Measurements from ENCODE around the gene FBXL17. TPM values are rescaled to one million over a fixed set of nuclear protein-coding genes. Genes with fewer than 3 reads are reported as not detected.

Gene FBXL17
- polyA plus RNA-seq, 3 donors from 2014 or later, result 2.8 to 8.5 (median 5.6) TPM

- Mint-ChIP-seq H3K27me3 (ENCODE audit: low read depth in 3 of 3) (no peaks in the 10 kb centered on the region), H3K4me3 (no peak overlapping the region), H3K36me3 (peaks cover 6 to 20% (median 8%) of the 10 kb centered on the region in 3 donors), H3K4me1 (no peaks in the 10 kb centered on the region), H3K9me3 (no peaks in the 10 kb centered on the region), H3K27ac (peak overlapping the region in 1 of 6 donors; percentile 11)
- DNase-seq, result no peak
Observed at GRCh38 chr5:108101821-108102220, 280.1 kb downstream of the FBXL17 start.

GRCh38 chr5:108101130-108101529 lies 280.8 kb downstream of the FBXL17 start:
- H3K27me3 Mint-ChIP-seq (ENCODE audit: low read depth in 3 of 3), result peaks cover 0 to 1% (median 1%) of the 10 kb centered on the region in 3 donors
- H3K9me3 Mint-ChIP-seq, result no peaks in the 10 kb centered on the region
- no peak for DNase-seq
- H3K4me1 Mint-ChIP-seq, result no peaks in the 10 kb centered on the region
- H3K27ac Mint-ChIP-seq, result no peak overlapping the region
- H3K4me3 Mint-ChIP-seq, result no peak overlapping the region
- H3K36me3 Mint-ChIP-seq, result peaks cover 6 to 20% (median 8%) of the 10 kb centered on the region in 3 donors

GRCh38 chr5:108094800-108095199 lies 287.1 kb downstream of the FBXL17 start:
- peaks cover 0 to 3% (median 1%) of the 10 kb centered on the region in 3 donors for H3K27me3 Mint-ChIP-seq (ENCODE audit: low read depth in 3 of 3)
- no peak for DNase-seq
- H3K9me3 Mint-ChIP-seq, result no peaks in the 10 kb centered on the region
- peaks cover 0 to 4% (median 0%) of the 10 kb centered on the region in 3 donors for H3K36me3 Mint-ChIP-seq
- peaks cover 0 to 4% of the 10 kb centered on the region in 2 donors for H3K4me1 Mint-ChIP-seq
- no peak overlapping the region for H3K27ac Mint-ChIP-seq
- H3K4me3 Mint-ChIP-seq, result no peak overlapping the region

DNA sequence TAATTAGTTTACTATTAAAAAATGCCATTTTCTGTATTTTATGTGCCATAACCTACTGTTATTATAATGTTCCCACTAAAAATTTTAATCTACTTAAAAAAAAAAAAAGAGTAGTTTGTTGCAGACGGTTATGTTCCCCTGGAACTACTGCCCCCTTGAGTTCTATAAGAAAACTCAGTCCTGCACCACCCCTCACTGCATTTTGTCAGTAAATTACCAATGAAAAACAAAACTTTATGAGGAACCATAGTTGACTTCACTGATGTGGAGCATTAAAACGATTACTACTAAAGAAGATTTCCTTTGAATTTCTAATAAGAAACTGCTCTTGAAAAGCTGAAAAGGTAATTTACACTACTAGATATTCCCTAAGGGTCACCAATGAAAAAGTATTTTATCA lies 288.7 kb downstream of the FBXL17 start:
- H3K4me1 Mint-ChIP-seq, result peaks cover 0 to 4% of the 10 kb centered on the region in 2 donors
- H3K36me3 Mint-ChIP-seq, result peaks cover 0 to 11% (median 0%) of the 10 kb centered on the region in 3 donors
- H3K27me3 Mint-ChIP-seq (ENCODE audit: low read depth in 3 of 3), result peaks cover 0 to 3% (median 2%) of the 10 kb centered on the region in 3 donors
- H3K9me3 Mint-ChIP-seq, result no peaks in the 10 kb centered on the region
- peak in 2 of 3 donors; percentile 3 to 4 for DNase-seq
- no peak overlapping the region for H3K4me3 Mint-ChIP-seq
- no peak overlapping the region for H3K27ac Mint-ChIP-seq

GRCh38 chr5:108090946-108091345 lies 291.0 kb downstream of the FBXL17 start:
- peaks cover 8 to 11% of the 10 kb centered on the region in 2 donors for H3K4me1 Mint-ChIP-seq
- no peak for DNase-seq
- peaks cover 0 to 4% (median 1%) of the 10 kb centered on the region in 3 donors for H3K27me3 Mint-ChIP-seq (ENCODE audit: low read depth in 3 of 3)
- H3K27ac Mint-ChIP-seq, result peak overlapping the region in 1 of 6 donors; percentile 51
- peak overlapping the region in 1 of 5 donors; percentile 52 for H3K4me3 Mint-ChIP-seq
- no peaks in the 10 kb centered on the region for H3K9me3 Mint-ChIP-seq
- H3K36me3 Mint-ChIP-seq, result peaks cover 0 to 15% (median 5%) of the 10 kb centered on the region in 3 donors

DNA sequence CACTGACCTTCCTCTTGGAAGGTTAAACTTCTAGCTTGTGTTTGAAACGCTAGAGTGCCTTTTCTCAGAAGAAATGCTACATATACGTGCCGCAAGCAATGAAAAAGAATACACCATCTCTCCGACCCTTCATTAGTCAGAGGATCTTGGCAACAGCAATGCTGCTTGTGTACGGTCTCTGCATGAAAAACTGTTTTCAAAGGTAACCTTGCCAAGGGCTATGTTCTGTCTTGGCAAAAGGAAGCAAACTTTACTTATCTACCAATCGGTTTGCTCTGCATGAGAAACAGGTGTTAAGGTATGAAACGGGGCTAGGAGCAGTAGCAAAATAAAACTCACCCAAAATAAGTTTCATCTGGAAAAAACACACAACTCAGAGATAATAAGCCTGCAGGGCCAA lies 297.8 kb downstream of the FBXL17 start:
- no peak for DNase-seq
- Mint-ChIP-seq H3K27me3 (ENCODE audit: low read depth in 3 of 3) (peaks cover 0 to 6% (median 0%) of the 10 kb centered on the region in 3 donors), H3K4me1 (peaks cover 3 to 11% of the 10 kb centered on the region in 2 donors), H3K4me3 (no peak overlapping the region), H3K27ac (no peak overlapping the region), H3K36me3 (peaks cover 0 to 14% (median 5%) of the 10 kb centered on the region in 3 donors), H3K9me3 (no peaks in the 10 kb centered on the region)

- no peak overlapping the region for H3K4me3 Mint-ChIP-seq
- no peak overlapping the region for H3K27ac Mint-ChIP-seq
- peaks cover 0 to 6% (median 0%) of the 10 kb centered on the region in 3 donors for H3K27me3 Mint-ChIP-seq (ENCODE audit: low read depth in 3 of 3)
- H3K9me3 Mint-ChIP-seq, result no peaks in the 10 kb centered on the region
- H3K36me3 Mint-ChIP-seq, result peaks cover 0 to 10% (median 5%) of the 10 kb centered on the region in 3 donors
- H3K4me1 Mint-ChIP-seq, result peaks cover 3 to 11% of the 10 kb centered on the region in 2 donors
- no peak for DNase-seq
Observed at GRCh38 chr5:108083232-108083631, 298.7 kb downstream of the FBXL17 start.

GRCh38 chr5:108081707-108082106 lies 300.2 kb downstream of the FBXL17 start:
- no peak overlapping the region for H3K27ac Mint-ChIP-seq
- no peaks in the 10 kb centered on the region for H3K4me1 Mint-ChIP-seq
- peaks cover 0 to 4% (median 0%) of the 10 kb centered on the region in 3 donors for H3K36me3 Mint-ChIP-seq
- no peak overlapping the region for H3K4me3 Mint-ChIP-seq
- no peaks in the 10 kb centered on the region for H3K9me3 Mint-ChIP-seq
- DNase-seq, result no peak
- H3K27me3 Mint-ChIP-seq (ENCODE audit: low read depth in 3 of 3), result peaks cover 0 to 4% (median 0%) of the 10 kb centered on the region in 3 donors

GRCh38 chr5:108079753-108080152 lies 302.1 kb downstream of the FBXL17 start:
- H3K4me1 Mint-ChIP-seq, result no peaks in the 10 kb centered on the region
- peaks cover 0 to 4% (median 0%) of the 10 kb centered on the region in 3 donors for H3K27me3 Mint-ChIP-seq (ENCODE audit: low read depth in 3 of 3)
- H3K36me3 Mint-ChIP-seq, result peaks cover 0 to 3% (median 0%) of the 10 kb centered on the region in 3 donors
- DNase-seq, result no peak
- no peak overlapping the region for H3K27ac Mint-ChIP-seq
- no peak overlapping the region for H3K4me3 Mint-ChIP-seq
- H3K9me3 Mint-ChIP-seq, result no peaks in the 10 kb centered on the region

DNA sequence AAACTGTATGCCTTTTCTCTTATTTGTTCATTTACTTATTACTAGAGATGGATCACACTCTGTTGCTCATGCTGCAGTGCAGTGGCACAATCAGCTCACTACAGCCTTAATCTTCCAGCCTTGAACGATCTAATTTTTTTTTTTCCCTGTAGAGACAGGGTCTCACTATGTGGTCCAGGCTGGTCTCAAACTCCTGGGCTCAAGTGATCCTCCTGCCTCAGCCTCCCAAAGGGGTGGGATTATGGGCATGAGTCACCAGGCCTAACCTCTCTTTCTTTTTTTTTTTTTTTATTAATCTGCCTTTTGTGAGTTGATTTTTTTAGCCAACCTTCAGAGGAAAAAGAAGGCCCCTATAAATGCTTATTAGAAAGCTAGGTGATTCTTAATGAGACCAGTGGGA lies 303.0 kb downstream of the FBXL17 start:
- no peak overlapping the region for H3K27ac Mint-ChIP-seq
- peaks cover 0 to 4% (median 2%) of the 10 kb centered on the region in 6 donors for H3K9me3 Mint-ChIP-seq
- no peak for DNase-seq
- peaks cover 0 to 4% (median 0%) of the 10 kb centered on the region in 3 donors for H3K27me3 Mint-ChIP-seq (ENCODE audit: low read depth in 3 of 3)
- no peak overlapping the region for H3K4me3 Mint-ChIP-seq
- H3K4me1 Mint-ChIP-seq, result no peaks in the 10 kb centered on the region
- peaks cover 0 to 4% (median 3%) of the 10 kb centered on the region in 3 donors for H3K36me3 Mint-ChIP-seq

GRCh38 chr5:108078345-108078744 lies 303.6 kb downstream of the FBXL17 start:
- H3K27ac Mint-ChIP-seq, result no peak overlapping the region
- DNase-seq, result no peak
- no peaks in the 10 kb centered on the region for H3K4me1 Mint-ChIP-seq
- H3K9me3 Mint-ChIP-seq, result peaks cover 0 to 4% (median 2%) of the 10 kb centered on the region in 6 donors
- H3K36me3 Mint-ChIP-seq, result peaks cover 0 to 4% (median 3%) of the 10 kb centered on the region in 3 donors
- H3K27me3 Mint-ChIP-seq (ENCODE audit: low read depth in 3 of 3), result peaks cover 0 to 4% (median 0%) of the 10 kb centered on the region in 3 donors
- H3K4me3 Mint-ChIP-seq, result no peak overlapping the region

DNA sequence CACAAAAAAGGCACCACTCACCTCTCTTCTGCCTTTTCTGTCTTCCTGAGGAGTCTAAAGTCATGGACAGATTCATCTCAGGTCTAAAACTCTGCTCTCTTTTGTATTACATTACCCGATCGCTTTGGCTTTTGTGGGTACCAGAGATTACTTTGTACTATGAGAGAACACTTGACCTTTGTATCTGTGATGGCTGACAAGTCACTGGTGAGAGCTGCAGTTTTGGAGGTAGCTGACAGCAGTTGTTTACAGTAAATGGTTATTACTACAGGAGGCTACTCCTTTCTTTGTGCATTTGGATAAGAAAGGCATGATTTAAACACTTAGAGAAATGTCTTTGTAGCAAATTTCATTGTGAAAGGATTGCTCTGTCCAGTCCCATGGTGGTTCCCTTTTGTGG lies 307.3 kb downstream of the FBXL17 start:
- Mint-ChIP-seq H3K4me1 (peaks cover 3% of the 10 kb centered on the region in 2 donors), H3K36me3 (peaks cover 0 to 4% (median 3%) of the 10 kb centered on the region in 3 donors), H3K27ac (no peak overlapping the region), H3K27me3 (ENCODE audit: low read depth in 3 of 3) (no peaks in the 10 kb centered on the region), H3K9me3 (peaks cover 0 to 4% (median 2%) of the 10 kb centered on the region in 6 donors), H3K4me3 (no peak overlapping the region)
- DNase-seq, result no peak

DNA sequence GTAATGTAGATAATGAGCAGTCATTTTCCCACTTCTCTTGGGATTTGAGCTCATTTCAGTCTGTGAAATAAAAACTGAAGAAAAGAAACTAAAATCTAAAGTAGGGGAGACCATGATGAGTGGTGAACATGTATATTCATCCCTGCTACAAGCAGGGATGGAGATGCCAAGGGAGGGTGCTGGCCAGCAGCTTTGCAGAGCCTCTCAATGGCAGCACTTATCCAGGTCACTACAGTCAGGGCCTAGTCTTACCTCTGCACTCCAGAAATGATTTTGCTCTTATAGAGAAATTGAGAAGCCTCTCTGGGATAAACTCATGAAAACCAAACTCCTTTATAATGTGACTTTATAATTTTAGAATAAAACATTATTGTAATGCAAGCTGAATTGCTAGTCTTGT lies 317.6 kb downstream of the FBXL17 start:
- no peak for DNase-seq
- H3K4me1 Mint-ChIP-seq, result peaks cover 3 to 7% of the 10 kb centered on the region in 2 donors
- H3K27me3 Mint-ChIP-seq (ENCODE audit: low read depth in 3 of 3), result peaks cover 0 to 2% (median 0%) of the 10 kb centered on the region in 3 donors
- H3K36me3 Mint-ChIP-seq, result no peaks in the 10 kb centered on the region
- no peak overlapping the region for H3K27ac Mint-ChIP-seq
- H3K4me3 Mint-ChIP-seq, result no peak overlapping the region
- no peaks in the 10 kb centered on the region for H3K9me3 Mint-ChIP-seq

GRCh38 chr5:108061941-108062340 lies 320.0 kb downstream of the FBXL17 start:
- Mint-ChIP-seq H3K27me3 (ENCODE audit: low read depth in 3 of 3) (peaks cover 0 to 2% (median 0%) of the 10 kb centered on the region in 3 donors), H3K4me1 (peaks cover 0 to 2% of the 10 kb centered on the region in 2 donors), H3K36me3 (no peaks in the 10 kb centered on the region), H3K9me3 (no peaks in the 10 kb centered on the region), H3K4me3 (no peak overlapping the region), H3K27ac (no peak overlapping the region)
- DNase-seq, result no peak

- no peak for DNase-seq
- no peak overlapping the region for H3K27ac Mint-ChIP-seq
- H3K4me3 Mint-ChIP-seq, result no peak overlapping the region
- no peaks in the 10 kb centered on the region for H3K9me3 Mint-ChIP-seq
- H3K36me3 Mint-ChIP-seq, result no peaks in the 10 kb centered on the region
- H3K27me3 Mint-ChIP-seq (ENCODE audit: low read depth in 3 of 3), result peaks cover 0 to 2% (median 0%) of the 10 kb centered on the region in 3 donors
- peaks cover 0 to 2% of the 10 kb centered on the region in 2 donors for H3K4me1 Mint-ChIP-seq
Observed at GRCh38 chr5:108060340-108060739, 321.6 kb downstream of the FBXL17 start.

All from immature natural killer cell (primary cell).